NB4 (cell line): ENCODE results near the gene SURF6.
A peak's percentile ranks its signal among the peaks of the same experiment; 100 is the strongest.

Experiments used
- DNase-seq: peaks from one replicate; pipeline ENCODE4 v3.0.0; 2010; ENCODE audit warnings: low read depth
- H3K4me3 ChIP-seq: one replicate; pipeline ENCODE4 v1.5.1; 2011; ENCODE audit warnings: mild to moderate bottlenecking, low read depth, low read length, moderate library complexity
- CTCF ChIP-seq: IDR thresholded peaks from one replicate; pipeline ENCODE4 v1.5.1; 2012; ENCODE audit warnings: low read depth, low read length
- MAX ChIP-seq: IDR thresholded peaks from 2 replicates; pipeline ENCODE4 v1.6.1; 2011; ENCODE audit warnings: low read depth, low read length
- MYC ChIP-seq: IDR thresholded peaks from 2 replicates; pipeline ENCODE4 v1.6.1; 2011; ENCODE audit warnings: low read depth, low read length
- POLR2A ChIP-seq: IDR thresholded peaks from 2 replicates; pipeline ENCODE4 v1.6.1; 2011; ENCODE audit warnings: mild to moderate bottlenecking; ENCODE audit not compliant: insufficient read length; ENCODE audit errors: extremely low read depth

SURF6 gene

GRCh38 chr9:133356391-133357091 is 20.6 kb upstream of the SURF6 start, which contains the start of the genes SURF1 and SURF2:
Gene SURF1, minus strand, starts transcription at chr9:133356487. Its CDS starts 34 bp downstream, at chr9:133356453.
Gene SURF2, plus strand, starts transcription at chr9:133356550. Its CDS starts 43 bp downstream, at chr9:133356593.
- TF ChIP-seq CTCF (no peak), POLR2A (peak; percentile 72), MAX (no peak; the same call in 1 of the 2 replicates), MYC (no peak; the same call in 1 of the 2 replicates)
- peak; percentile 88 for DNase-seq

GRCh38 chr9:133355881-133356357 is 19.9 kb upstream of the SURF6 start:
- H3K4me3 ChIP-seq = peak overlapping the region; percentile 85
- no peak for TF ChIP-seq CTCF
- no peak for TF ChIP-seq MAX
- no peak for TF ChIP-seq MYC
- TF ChIP-seq POLR2A = no peak
- peak; percentile 47 for DNase-seq

More at GRCh38 chr9:133356391-133357091, 20.6 kb upstream of the SURF6 start, which contains the start of the genes SURF1 and SURF2:
- peak within 1 kb of the TSS; percentile 85 for H3K4me3 ChIP-seq

- H3K4me3 ChIP-seq = peak overlapping the region; percentile 85
- TF ChIP-seq MAX (peak; percentile 6; the same call in 1 of the 2 replicates), MYC (no peak)
- DNase-seq = peak; percentile 78
Measured at GRCh38 chr9:133354766-133355165, 18.8 kb upstream of the SURF6 start.

GRCh38 chr9:133353548-133353947 is 17.6 kb upstream of the SURF6 start:
- no peak for TF ChIP-seq MYC
- TF ChIP-seq CTCF = no peak
- TF ChIP-seq MAX = no peak
- TF ChIP-seq POLR2A = no peak
- H3K4me3 ChIP-seq = no peak overlapping the region
- DNase-seq = peak; percentile 35

GRCh38 chr9:133352635-133353340 is 16.8 kb upstream of the SURF6 start:
- DNase-seq = peak; percentile 40
- H3K4me3 ChIP-seq = no peak overlapping the region
- TF ChIP-seq POLR2A (no peak), MAX (no peak), CTCF (no peak), MYC (no peak)
